GM19324 (cell line): ENCODE data around the gene PPP2R1B.

Experiments
- ATAC-seq: cut with Tn5 transposase; IDR thresholded peaks from one replicate; pipeline ENCODE4 v1.9.1; 2021; ENCODE audit warnings: mild to moderate bottlenecking, moderate library complexity; ENCODE audit not compliant: unreplicated experiment, low FRiP score

The PPP2R1B gene

DNA sequence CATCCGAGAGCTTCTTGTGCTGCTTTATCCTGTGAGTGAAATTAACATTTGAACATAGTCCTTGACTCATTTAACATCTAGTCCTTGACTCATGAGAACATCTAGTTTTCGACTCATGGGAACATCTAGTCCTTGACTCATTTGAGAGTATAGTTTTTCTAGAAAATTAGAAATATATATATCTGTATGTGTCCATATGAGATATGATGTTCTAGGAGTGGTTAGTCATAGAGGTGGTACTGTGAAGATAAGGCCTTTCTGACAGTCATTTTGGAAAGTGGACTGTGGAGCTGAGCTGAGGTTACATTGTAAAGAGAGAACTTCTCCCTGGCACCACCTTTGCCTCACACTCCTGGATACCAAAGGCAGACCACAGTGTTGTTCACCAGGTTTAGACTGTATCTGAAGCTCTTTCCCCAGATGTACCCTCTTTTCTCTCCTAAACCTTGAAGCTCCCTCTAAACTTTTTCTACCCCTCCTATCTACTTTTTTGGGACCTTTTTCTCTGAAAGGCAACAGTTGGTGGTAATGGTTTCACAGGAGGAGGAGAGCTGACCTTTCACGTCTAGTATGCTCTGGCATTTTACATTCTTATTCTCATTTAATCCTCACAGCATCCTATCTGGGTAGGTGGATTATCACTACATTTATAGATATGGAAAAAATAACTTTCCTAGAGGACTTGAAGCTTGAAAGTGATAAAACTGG, 67.2 kb downstream of the PPP2R1B start:
- no peak for ATAC-seq

DNA sequence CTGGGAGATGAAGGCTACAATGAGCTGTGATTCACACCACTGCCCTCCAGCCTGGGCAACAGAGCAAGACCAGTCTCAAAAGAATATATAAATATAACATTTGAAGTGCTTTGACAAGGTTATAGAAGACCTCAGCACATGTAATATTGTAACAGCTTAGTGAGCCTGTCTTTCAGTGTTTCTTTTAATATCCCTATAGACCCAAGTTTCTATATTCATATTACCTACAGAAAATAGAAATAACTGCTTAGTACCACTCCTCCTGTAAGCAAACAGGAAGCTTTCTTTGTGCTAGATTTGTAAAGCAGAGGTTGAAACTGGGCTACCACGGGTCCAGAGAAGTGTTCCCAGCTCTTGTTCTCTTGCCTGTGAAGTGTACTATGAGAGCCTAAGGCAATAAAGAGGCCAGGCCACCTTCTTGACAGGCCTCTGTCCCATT, 68.2 kb downstream of the PPP2R1B start:
- no peak for ATAC-seq

DNA sequence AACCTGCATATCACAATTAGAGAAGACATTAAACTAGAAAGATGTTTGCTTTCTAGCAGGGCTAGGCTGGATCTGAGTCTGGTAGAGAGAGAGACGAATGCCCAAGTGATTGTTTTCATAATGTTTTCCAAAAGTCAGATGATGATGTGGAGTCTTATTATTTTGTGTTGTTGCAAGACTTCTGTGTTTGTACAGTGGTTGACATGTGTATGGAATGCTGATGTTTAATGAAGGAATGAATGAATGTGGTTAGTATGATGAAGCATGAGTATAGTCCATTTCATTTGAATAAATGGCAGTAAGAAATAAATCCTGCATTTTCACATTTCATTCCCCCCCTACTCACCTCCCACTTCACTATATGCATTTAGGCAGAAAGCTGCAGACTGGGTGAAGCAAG, 69.6 kb downstream of the PPP2R1B start:
- ATAC-seq, result no peak

DNA sequence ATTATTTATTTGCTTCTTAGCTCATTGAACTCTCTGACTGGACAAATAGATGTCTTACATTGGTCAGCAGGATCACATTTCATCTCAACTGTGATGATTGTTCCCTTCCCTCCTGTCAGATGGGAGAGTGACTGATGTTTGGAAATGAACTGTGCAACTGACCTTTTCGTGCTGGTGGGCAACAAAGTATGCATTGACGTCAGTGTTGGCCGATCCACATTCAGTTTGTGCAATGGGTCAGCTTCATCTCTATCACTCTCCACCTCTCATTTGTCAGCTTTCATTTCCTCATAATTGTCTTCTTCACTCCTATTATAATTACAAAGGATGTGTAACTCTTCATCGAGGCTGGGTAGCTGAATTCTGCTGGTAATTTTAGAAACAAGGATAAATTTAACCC, 71.3 kb downstream of the PPP2R1B start:
- ATAC-seq, result no peak

DNA sequence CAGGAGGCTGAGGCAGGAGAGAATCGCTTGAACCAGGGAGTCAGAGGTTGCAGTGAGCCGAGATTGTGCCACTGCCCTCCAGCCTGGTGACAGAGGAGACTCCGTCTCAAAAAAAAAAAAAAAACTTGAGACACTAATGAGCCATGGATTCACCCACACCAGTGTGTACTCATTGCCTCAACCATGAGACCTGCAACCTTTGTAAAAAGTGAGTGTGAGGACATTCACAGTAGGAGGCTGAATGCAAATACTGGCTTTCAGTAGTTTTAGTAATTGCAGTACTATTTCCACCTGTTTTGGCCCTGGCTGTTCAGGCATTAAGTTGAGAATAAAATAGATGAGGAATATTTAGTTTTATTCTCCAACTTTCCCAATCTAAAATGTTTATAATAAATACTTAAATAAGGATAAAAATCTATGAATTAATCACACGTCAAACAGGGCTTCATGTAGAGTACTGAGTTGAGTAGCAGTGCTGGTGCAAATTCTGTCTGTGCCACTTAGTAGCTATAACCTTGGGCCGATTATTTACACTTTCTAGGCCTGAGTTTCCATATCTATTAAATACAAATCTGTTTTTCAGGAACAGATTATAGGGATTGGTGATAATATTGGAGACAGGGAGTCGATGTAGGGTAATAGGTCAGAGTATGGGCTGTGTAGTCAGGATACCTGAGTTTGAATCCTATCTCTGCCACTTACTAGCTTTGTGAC, 72.8 kb downstream of the PPP2R1B start:
- no peak for ATAC-seq

DNA sequence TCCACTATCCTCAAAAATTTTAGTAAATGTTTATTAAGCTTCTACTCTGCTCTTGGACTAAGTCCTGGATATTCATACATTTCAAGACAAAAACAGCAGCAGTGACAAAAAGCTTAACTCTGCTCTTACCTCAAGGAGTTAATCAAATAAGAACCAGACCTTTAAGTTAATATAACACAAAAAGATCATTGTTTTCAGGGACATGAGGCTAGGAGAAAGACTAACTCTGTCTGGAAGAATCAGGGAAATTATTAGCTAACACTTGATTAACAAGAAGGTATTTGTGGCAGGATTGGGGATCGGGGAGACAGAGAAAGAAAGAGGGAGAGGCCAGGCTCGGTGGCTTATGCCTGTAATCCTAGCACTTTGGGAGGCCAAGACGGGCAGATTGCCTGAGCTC, 74.4 kb downstream of the PPP2R1B start:
- no peak for ATAC-seq

DNA sequence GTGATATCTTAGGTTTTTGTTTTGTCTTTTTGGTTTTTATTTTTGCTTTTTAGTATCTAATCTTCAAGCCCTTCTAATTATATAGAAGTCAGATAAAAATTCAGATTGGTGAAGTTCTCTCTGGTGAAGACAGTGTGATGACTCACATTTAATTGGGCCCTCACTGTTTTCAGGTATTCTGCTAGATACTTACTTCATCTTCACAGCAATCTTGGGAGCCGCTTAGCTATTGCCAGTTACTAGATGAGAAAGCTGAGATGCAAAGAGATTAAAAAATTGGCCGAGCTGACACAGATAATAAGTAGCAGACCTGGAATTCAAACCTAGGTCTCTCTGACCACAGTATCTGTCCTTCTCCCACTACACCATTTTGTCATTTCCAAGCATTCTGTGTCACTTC, 75.0 kb downstream of the PPP2R1B start:
- ATAC-seq, result no peak

DNA sequence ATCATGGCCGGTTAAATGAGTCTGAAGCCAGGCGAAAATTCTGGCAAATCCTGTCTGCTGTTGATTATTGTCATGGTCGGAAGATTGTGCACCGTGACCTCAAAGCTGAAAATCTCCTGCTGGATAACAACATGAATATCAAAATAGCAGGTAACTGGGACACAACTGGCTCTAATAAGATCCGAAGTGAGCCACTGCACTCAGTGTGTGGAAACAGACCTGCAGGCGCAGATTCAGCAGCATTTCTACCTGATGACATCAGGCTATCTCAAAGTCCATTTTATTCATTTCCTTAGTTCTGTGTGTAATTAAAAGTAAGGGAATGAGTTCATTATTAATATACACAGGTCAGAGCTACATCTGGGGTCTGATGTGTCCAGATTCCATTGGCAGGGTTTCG, 78.2 kb downstream of the PPP2R1B start:
- no peak for ATAC-seq

DNA sequence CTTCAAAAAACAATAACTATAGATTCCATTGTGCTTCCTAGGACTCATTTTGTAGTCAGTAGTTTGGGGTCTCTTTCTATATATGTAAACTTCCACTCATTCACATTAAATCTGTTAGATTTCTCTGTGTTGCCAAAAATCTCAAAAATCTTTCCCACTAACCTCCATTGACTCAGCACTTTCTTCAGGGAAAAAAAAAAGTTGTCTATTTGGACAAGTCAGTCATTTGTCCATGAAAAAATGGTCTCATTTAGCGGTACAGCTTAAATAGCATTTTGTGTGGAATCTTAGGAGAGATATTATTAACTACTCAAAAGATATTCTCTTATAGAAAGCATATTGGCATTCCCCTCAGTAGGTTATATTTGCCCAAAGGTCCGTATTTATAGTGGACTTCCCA, 81.9 kb downstream of the PPP2R1B start:
- ATAC-seq, result no peak

DNA sequence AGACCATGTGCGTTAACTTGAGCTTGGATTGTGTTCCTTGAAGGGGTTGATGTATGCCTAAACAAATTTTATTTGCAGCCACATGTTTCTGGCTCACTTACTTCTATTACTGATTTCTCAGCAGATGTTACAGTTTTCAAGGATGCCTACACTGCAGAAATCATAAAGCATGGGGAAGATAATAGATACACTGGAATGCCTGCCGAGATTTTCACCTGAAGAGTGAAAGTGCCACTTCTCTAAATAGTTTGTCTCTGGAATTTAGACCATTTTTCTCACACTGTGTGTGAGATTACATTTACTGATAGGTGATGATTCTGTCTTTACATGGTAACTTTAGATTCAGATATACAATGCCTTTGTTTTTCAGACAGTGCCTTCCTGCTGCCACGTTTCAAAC, 82.4 kb downstream of the PPP2R1B start:
- ATAC-seq, result no peak

DNA sequence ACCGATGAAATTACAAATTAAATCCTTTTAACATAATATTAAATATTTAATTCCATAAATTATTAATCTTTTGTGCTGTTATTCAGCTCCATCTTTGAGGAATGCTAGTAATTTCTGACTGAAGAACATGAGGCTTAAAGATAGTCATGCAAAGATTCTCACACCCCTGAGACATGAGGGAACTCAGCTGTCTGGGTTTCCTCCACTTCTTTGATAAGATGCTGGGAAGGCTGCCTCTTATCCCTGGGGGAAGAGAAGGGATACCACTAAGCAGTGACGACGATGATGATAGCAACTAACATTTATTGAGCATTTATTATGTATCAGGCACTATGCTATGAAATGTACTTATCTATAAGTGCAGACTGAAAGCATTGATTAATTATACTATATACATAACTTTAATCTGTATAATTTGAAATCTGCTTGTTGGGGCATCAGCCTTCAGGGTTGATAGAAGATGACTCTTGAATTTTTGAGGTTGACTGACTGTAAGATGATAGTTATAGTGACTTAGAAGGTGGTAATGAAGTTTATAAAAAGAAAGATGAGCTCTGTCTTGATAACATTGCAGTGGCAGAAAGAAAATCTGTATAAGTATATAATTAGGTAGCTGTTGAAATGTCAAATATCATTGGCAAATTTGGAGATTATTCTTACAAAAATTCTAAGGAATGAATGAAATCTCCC, 85.6 kb downstream of the PPP2R1B start:
- no peak for ATAC-seq
